GM12872 (cell line): ENCODE data around the gene COL21A1.

Experiments
- CTCF ChIP-seq: IDR thresholded peaks from 3 replicates; pipeline ENCODE4 v1.5.1; 2011; ENCODE audit warnings: low read depth, mild to moderate bottlenecking, low read length, moderate library complexity; ENCODE audit not compliant: insufficient read depth

Gene COL21A1

GRCh38 chr6:56040223-56040622 is 207.2 kb downstream of the COL21A1 start:
- TF ChIP-seq CTCF: no peak

- no peak for TF ChIP-seq CTCF
Measured at GRCh38 chr6:56038764-56039163, 208.6 kb downstream of the COL21A1 start.

GRCh38 chr6:56037601-56038000 is 209.8 kb downstream of the COL21A1 start:
- TF ChIP-seq CTCF: no peak

GRCh38 chr6:56036916-56037600 is 210.3 kb downstream of the COL21A1 start:
- TF ChIP-seq CTCF: no peak

GRCh38 chr6:56033401-56033800 is 214.0 kb downstream of the COL21A1 start:
- no peak for TF ChIP-seq CTCF

GRCh38 chr6:56032715-56033260 is 214.6 kb downstream of the COL21A1 start:
- TF ChIP-seq CTCF: no peak

GRCh38 chr6:56027865-56028264 is 219.5 kb downstream of the COL21A1 start:
- no peak for TF ChIP-seq CTCF
